NCI-H446 (cell line): Measurements from ENCODE around the gene FAM209B.
"Not testable (repeated sequence)": the region's sequence is repeated elsewhere in the genome, so short reads cannot be mapped to it uniquely, and the experiment has no call there.

Source experiments
- DNase-seq, 2 experiments: peaks; one replicate each; lab custom pipeline; 2025; lab: John Stamatoyannopoulos, UW

Gene FAM209B, protein sequence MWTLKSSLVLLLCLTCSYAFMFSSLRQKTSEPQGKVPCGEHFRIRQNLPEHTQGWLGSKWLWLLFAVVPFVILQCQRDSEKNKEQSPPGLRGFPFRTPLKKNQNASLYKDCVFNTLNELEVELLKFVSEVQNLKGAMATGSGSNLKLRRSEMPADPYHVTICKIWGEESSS

DNA sequence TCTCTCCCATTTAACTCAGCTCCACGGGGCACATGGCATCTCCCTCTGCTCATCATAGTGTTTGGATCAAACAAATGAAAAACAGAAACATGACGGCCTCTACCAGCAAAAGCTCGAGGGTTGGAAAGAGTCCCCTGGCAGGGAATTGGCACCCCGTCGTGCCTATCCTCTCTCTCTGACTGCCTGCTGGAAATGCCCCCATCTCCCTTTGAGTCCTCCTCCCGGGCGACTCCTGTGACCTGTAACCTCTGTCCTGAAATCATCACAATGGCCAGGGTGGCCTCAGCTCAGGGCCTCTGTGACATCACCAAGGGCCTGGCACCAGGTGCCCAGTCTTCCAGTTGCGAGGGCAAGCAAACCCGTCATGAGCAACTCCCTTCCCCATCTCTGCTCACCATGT is at the start of gene FAM209B:
TSS of gene FAM209B (plus strand) at position 301 of the 400 bp plus-strand sequence. CDS start at position 397, 96 bp downstream.
- not testable (repeated sequence) for DNase-seq

DNA sequence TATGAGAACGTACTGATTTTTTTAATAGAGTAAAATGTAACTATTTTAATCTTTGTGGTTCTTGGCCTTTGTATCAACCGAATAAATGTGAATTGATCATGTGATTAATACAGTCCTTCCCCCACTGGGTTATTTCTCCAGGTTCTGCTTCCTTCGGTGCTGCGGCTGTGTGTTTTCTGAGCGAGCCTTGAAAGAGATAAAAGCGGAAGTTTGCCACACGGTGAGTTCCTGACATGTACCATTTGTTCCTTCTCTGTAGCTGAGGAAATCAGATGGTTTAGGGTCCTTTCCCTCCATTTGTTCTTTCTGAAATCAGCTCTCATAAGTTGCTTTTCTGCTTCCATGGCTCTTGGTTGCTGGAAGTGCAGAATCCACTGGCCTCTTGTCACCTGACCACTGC is 49.1 kb upstream of the FAM209B start:
- DNase-seq: no peak

- DNase-seq: no peak
Measured at GRCh38 chr20:56487216-56487615, 45.8 kb upstream of the FAM209B start.

DNA sequence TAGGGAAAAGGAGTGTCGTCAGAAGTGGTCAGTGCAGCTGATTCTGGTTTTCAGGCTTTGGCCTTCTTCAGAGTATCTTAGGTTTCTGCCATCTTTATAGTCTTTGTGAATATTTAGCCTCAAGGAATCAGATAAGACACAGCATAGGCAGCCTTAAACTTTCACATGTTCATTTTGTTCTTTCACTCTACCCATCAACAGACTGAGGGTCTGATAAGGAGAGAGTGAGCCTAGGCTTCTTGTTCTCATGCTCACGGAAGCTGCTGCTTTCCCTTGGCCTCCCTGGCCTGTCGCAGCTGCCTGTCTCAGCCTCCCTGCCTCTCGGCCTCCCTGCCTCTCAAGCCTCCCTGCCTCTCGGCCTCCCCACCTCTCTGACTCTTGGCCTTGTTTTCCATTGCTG is 44.5 kb upstream of the FAM209B start:
- no peak for DNase-seq

DNA sequence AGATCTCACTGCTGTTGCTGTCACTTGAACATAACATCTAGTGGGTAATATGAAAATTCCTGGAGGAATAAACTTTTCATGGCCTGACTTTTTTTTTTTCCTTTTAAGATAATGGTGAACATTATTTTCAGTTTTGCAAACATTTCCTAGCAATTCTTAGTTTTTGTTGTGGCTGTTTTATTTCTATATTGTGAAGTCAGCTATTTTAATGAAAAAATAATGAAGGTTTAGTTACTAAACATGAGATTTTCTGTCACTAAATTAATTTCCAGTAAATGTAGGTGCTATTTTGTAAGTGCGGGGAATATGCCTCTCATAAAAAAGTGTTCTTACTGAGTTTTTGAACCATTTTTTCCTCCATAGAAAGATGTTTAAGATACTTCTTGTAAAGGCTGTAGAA is 31.9 kb upstream of the FAM209B start:
- no peak for DNase-seq

- no peak for DNase-seq
Measured at GRCh38 chr20:56503916-56504315, 29.1 kb upstream of the FAM209B start.

DNA sequence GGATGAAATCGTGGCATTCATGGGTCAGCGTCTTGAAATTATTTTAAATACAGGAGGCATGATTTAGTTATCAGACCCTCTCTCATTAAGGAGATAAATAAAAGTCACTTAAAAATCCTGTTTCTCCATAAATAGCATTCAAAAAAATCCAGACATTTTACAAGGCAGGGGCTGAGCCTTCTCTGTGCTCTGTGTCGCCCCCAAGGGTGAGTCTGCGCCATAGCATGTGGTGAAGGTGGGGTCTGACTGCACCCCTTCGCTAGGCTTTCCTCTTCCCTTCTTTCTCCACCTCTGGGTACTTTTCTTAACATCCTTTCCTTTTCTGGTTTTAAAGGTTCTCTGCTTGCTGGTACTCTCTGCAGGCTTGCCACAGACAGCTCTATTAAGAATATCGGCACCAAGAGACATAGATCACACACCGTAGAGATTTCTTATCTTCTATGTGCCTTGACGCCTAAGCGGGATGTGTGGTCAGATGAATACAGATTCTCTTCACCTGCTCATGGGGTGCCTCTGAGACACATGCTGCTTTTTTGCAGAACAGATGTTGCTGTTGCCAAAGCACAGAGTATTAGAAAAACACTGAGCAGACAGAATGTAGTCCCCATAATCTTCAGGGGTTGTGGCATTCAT is 28.6 kb upstream of the FAM209B start:
- DNase-seq: no peak

- DNase-seq: no peak
Measured at GRCh38 chr20:56506103-56506502, 26.9 kb upstream of the FAM209B start.

GRCh38 chr20:56511926-56512325 is 21.1 kb upstream of the FAM209B start:
- DNase-seq: no peak

GRCh38 chr20:56513161-56514150 is 19.6 kb upstream of the FAM209B start:
- DNase-seq: no peak

DNA sequence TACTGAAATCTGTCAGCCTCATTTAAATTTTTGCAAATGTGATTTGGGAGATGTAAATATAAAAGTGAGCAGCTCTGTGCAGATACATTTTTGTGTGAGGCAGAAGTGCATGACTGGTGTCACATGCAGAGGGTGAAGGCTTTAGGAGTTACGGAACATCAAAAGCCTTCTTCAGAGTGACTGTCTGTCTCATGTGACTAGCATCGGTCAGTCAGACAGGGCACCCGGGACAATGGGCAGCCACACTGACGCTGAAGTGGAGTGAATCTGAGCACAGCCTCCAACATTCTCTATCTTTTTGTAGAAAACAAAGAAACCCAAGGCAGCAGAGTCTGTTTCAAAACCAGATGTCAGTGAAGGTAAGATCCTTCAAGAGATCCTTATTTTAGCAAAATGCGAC is 16.4 kb upstream of the FAM209B start:
- DNase-seq: no peak

DNA sequence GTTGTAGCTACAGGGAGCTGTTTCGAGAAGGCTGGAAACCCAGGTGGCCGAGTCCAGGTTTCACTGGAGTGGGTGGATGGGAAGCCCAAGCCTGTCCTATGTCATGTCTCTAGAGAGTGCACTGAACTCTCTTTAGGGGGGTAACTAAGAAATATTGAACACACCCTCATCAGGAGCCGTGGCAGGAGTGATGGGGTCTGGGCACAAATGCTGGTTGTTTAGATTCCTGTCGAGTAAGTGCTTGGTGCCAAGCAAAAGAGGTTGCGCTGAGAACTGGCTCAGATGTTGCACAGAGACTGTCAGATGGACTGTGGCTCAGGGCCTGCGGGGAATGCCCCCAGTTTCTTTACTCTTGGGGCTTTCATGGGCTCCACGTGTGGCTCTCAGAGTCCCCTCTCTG is 15.8 kb upstream of the FAM209B start:
- DNase-seq: no peak

DNA sequence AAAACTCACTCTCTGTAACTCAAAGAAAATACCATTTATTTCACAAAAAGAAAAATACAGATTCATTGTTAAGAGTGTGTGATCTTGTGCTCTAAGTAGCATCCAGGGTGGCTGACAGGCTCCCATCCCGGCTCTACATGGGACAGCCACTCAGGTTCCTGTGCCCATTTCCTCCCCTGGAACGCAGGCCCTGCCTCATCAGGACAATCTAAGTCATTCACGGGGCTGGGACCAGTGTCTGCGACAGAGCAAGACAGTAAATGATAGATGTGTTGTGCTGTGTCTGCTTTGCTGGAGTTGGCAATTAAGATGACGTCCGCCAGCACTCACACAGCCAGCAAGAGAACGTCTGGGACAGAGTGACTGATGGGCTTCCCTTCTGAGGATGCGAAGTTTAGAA is 15.4 kb upstream of the FAM209B start:
- no peak for DNase-seq

GRCh38 chr20:56518126-56518525 is 14.9 kb upstream of the FAM209B start:
- no peak for DNase-seq

- no peak for DNase-seq
Measured at GRCh38 chr20:56518721-56519398, 14.2 kb upstream of the FAM209B start.

- no peak for DNase-seq
Measured at GRCh38 chr20:56519551-56519950, 13.5 kb upstream of the FAM209B start.

DNA sequence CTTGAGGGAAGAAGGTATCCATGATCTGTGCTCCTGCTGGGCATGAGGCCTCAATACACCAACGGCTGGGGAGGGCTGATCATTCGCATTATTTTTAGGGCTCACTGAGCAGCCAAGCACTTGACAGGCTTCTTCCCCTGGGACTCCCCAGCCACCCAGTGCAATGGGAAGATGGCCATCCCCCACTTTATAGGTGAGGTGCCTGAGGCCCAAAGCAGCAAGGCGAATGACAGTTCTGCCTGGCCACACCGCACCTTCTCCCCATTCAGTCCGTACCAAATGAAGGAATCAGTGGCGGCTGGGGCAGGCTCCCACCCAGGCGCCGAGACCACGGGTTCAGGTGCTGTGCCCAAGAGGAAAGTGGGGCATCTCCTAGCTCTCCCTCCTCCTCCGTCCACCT is 12.9 kb upstream of the FAM209B start:
- DNase-seq: no peak

GRCh38 chr20:56520746-56521354 is 12.2 kb upstream of the FAM209B start:
- not testable (repeated sequence) for DNase-seq

DNA sequence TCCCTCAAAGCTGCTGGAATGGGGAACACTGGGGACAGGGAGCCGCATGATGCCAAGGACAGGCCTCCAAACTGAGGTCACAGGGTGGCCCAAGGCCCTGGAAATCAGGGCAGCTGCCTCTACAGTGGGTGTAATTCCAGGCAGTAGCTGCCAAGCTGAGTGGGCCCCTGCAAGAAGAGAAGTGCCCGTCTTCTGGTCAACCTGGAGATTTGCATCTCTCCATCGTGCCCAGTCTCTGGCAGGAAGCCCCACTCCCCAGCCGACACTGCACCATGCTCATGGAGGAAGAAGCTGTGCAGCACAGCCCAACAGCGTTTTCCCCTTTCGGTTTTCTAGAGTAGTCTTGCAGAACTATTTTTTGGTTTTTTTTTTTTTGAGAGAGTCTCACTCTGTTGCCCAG is 10.7 kb upstream of the FAM209B start:
- no peak for DNase-seq

DNA sequence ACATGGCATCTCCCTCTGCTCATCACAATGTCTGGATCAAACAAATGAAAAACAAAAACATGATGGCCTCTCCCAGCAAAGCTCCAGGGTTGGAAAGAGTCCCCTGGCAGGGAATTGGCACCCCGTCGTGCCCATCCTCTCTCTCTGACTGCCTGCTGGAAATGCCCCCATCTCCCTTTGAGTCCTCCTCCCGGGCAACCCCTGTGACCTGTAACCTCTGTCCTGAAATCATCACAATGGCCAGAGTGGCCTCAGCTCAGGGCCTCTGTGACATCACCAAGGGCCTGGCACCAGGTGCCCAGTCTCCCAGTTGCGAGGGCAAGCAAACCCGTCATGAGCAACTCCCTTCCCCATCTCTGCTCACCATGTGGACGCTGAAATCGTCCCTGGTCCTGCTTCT is 8.6 kb upstream of the FAM209B start, which contains the start of gene FAM209A:
TSS of gene FAM209A (plus strand) at position 301 of the 400 bp plus-strand sequence. CDS start at position 366, 65 bp downstream.
- DNase-seq: not testable (repeated sequence)

DNA sequence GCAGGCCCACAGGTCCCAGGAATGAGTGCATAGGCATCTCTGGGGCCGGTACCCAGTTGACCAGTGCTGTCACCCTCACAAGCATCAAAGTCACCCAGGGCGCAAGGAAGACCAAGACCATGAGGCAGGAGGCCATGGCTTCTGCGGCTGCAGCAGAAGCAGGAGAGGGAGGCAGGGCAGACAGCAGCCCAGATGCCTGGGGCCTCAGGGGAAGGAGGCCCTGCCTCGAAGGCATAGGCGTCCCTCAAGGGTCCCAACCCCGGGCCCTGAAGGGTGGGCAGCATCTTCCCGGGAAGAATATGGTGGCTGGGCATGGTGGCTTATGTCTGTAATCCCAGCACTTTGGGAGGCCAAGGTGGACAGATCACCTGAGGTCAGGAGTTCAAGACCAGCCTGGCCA is 5.5 kb upstream of the FAM209B start:
- DNase-seq: no peak

DNA sequence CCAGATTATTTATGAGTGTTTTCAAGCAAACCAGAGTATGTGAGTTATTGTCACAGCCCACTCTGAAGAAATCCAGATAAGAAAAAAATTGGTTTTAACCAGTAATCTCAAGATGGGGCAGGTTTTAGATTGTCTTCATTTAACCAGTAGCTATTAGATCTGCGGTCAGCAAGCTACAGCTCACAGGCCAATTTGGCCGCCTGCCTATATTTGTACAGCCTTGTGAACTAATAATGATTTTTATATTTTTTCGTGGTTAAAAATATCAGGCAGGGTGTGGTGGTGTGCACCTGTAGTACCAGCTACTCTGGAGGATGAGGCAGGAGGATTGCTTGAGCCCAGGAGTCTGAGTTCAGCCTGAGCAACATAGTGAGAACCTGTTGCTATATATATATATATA is 5.0 kb downstream of the FAM209B start:
- no peak for DNase-seq
